Psoas muscle (tissue), 8 donors: ENCODE data around the gene RPL11. TPM values are rescaled to one million over a fixed set of nuclear protein-coding genes. Genes with fewer than 3 reads are reported as not detected.
"Not testable (repeated sequence)": the region's sequence is repeated elsewhere in the genome, so short reads cannot be mapped to it uniquely, and the experiment has no call there.

Experiments
- ATAC-seq, 4 donors: fragments of 200-7000 bp; cut with Tn5 transposase; one replicate each; pipeline ENCODE4 v1.9.1; 2020; ENCODE audit warnings: moderate library complexity in 3 of 4, mild to moderate bottlenecking in 2 of 4
- DNase-seq, 2 donors: peaks; one replicate each; pipeline ENCODE4 v3.0.0-alpha.2; 2020
- H3K27ac ChIP-seq: fragments of 200-600 bp; one replicate; pipeline ENCODE4 v1.8.0; 2022
- H3K27me3 ChIP-seq, 3 donors: fragments of 200-600 bp in 1 of 3; one replicate each; pipeline versions ENCODE4 v1.6.1 to v1.8.0; 2013 to 2022; ENCODE audit warnings: low read length in 2 of 3, mild to moderate bottlenecking in 2 of 3, moderate library complexity in 1 of 3; ENCODE audit not compliant: insufficient read depth in 3 of 3
- H3K36me3 ChIP-seq, 2 donors: fragments of 200-600 bp in 1 of 2; one replicate each; pipeline versions ENCODE4 v1.6.1 to v1.8.0; 2013 to 2022; ENCODE audit warnings: low read depth in 1 of 2, mild to moderate bottlenecking in 1 of 2, moderate library complexity in 1 of 2; ENCODE audit not compliant: insufficient read depth in 1 of 2
- H3K4me1 ChIP-seq: fragments of 200-600 bp; one replicate; pipeline ENCODE4 v1.8.0; 2022
- H3K4me3 ChIP-seq: fragments of 200-600 bp; one replicate; pipeline ENCODE4 v1.8.0; 2022; ENCODE audit warnings: mild to moderate bottlenecking
- H3K9me3 ChIP-seq: fragments of 200-600 bp; one replicate; pipeline ENCODE4 v1.8.0; 2022
- CTCF ChIP-seq: fragments of 200-600 bp; IDR thresholded peaks from one replicate; pipeline ENCODE4 v1.8.0; 2022; ENCODE audit warnings: antibody characterized with exemption
- WGBS, 3 donors: extraction: QIAGEN DNeasy Blood & Tissue Kit; methylation state at CpG; one replicate each; pipeline versions ENCODE4 v1.1.6 to v1.1.7; 2013; 5-methylcytosine and 5-hydroxymethylcytosine counted together
- intact Hi-C, 2 donors: fragments of 100-400 bp; cut with DNase I; formaldehyde crosslinking; loops; one replicate each; pipeline versions ENCODE4 v1.11.0 to v1.14.2; 2022
- polyA plus RNA-seq, 3 donors: library from polyadenylated mRNA; stranded (reverse); fragments of 200-250 nt; gene quantifications; one replicate each; pipeline ENCODE4 v1.2.3, GENCODE V29; 2013
- total RNA-seq, 4 donors: library from RNA; stranded (reverse); fragmentation: NEBNext Ultra II Directional in 2 of 4; extraction: Animal tissue kit (Norgen Biotek cat#: 25700) in 2 of 4; gene quantifications; one replicate each; pipeline versions ENCODE4 v1.2.1 to v1.2.4, GENCODE V29; 2021 to 2023
- donor health status: healthy with polysubstance abuse.
- donor health status: DM: no; HTN: no; CAD: no; lungs with moderate emphysema.
- donor health status: Bipolar disorder and iron deficiency.
- donor health status: healthy.
- donor health status: DM: yes; HTN: yes; CAD: no.
- donor health status: DM: no; HTN: no; CAD: no.
- donor health status: DM: no; HTN: no; CAD: no.
- donor health status: DM: yes; HTN: yes; CAD: no.

The RPL11 gene
- total and polyA plus RNA-seq, 7 donors = 486 to 1,926 (median 688) TPM

- Histone ChIP-seq H3K9me3 (no peaks in the 10 kb centered on the region), H3K27ac (no peak overlapping the region), H3K4me1 (peaks cover 13% of the 10 kb centered on the region), H3K27me3 (no peaks in the 10 kb centered on the region), H3K36me3 (no peaks in the 10 kb centered on the region), H3K4me3 (no peak overlapping the region)
- intact Hi-C loops = no loop called here
- 81 to 95% (median 91%) methylated on average over 4 of the region's 4 CpGs for WGBS, 3 donors
- ATAC-seq = no peak
- no peak for DNase-seq
- TF ChIP-seq CTCF = no peak
These were observed 45.5 kb upstream of the RPL11 start for GRCh38 chr1:23646091-23646490.

GRCh38 chr1:23646541-23646940, 45.1 kb upstream of the RPL11 start:
- H3K27ac ChIP-seq = no peak overlapping the region
- ATAC-seq = no peak
- H3K4me3 ChIP-seq = no peak overlapping the region
- no peaks in the 10 kb centered on the region for H3K36me3 ChIP-seq
- H3K27me3 ChIP-seq = no peaks in the 10 kb centered on the region
- DNase-seq = no peak
- 60 to 73% (median 61%) methylated on average over 6 of the region's 6 CpGs for WGBS, 3 donors
- no peaks in the 10 kb centered on the region for H3K9me3 ChIP-seq
- peaks cover 18% of the 10 kb centered on the region for H3K4me1 ChIP-seq
- intact Hi-C loops = no loop called here
- TF ChIP-seq CTCF = no peak

GRCh38 chr1:23648576-23648975, 43.0 kb upstream of the RPL11 start:
- DNase-seq (no peak), ATAC-seq (no peak)
- TF ChIP-seq CTCF = no peak
- intact Hi-C loops = no loop called here
- no peaks in the 10 kb centered on the region for H3K27me3 ChIP-seq
- WGBS, 3 donors = 95 to 98% (median 97%) methylated on average over 6 of the region's 6 CpGs
- H3K36me3 ChIP-seq = no peaks in the 10 kb centered on the region
- H3K27ac ChIP-seq = no peak overlapping the region
- H3K9me3 ChIP-seq = no peaks in the 10 kb centered on the region
- H3K4me3 ChIP-seq = no peak overlapping the region
- peaks cover 18% of the 10 kb centered on the region for H3K4me1 ChIP-seq

GRCh38 chr1:23649157-23649556, 42.4 kb upstream of the RPL11 start:
- H3K27me3 ChIP-seq, intact Hi-C loops, H3K4me3 ChIP-seq, H3K9me3 ChIP-seq, ATAC-seq, H3K36me3 ChIP-seq, DNase-seq, H3K27ac ChIP-seq: not testable (repeated sequence)
- peaks cover 12% of the 10 kb centered on the region for H3K4me1 ChIP-seq
- WGBS, 3 donors = 95 to 98% (median 96%) methylated on average over 11 of the region's 11 CpGs

- ATAC-seq (peak in 2 of 4 donors; percentile 29 to 63), DNase-seq (peak; percentile 49 to 81)
- no peak for TF ChIP-seq CTCF
- intact Hi-C loops = no loop called here
- Histone ChIP-seq H3K4me1 (peaks cover 7% of the 10 kb centered on the region), H3K27ac (peak overlapping the region; percentile 46), H3K27me3 (no peaks in the 10 kb centered on the region), H3K4me3 (no peak overlapping the region), H3K36me3 (no peaks in the 10 kb centered on the region), H3K9me3 (no peaks in the 10 kb centered on the region)
- WGBS, 3 donors = 42 to 49% (median 48%) methylated on average over 10 of the region's 10 CpGs
These were observed 41.1 kb upstream of the RPL11 start for GRCh38 chr1:23650344-23650990.
